AG04450 (cell line): ENCODE results near the gene IGFBP6. TPM values are rescaled to one million over a fixed set of nuclear protein-coding genes. Genes with fewer than 3 reads are reported as not detected.
A peak's percentile ranks its signal among the peaks of the same experiment; 100 is the strongest.

Source experiments
- CTCF ChIA-PET: fragments of 300-600, 350-600 bp; formaldehyde crosslinking; extraction: SDS; loops from one replicate; lab custom pipeline; 2022; ENCODE audit warnings: antibody characterized with exemption, inconsistent platforms; lab: Charles Lee
- POLR2A ChIA-PET: fragments of 350-600 bp; formaldehyde crosslinking; extraction: SDS; loops from one replicate; lab custom pipeline; 2021; ENCODE audit warnings: antibody characterized with exemption, inconsistent platforms; lab: Yijun Ruan, JAX
- DNase-seq: peaks from one replicate; pipeline ENCODE4 v3.0.0-alpha.2; 2011; ENCODE audit warnings: low read depth, low spot score
- H3K27ac ChIP-seq: one replicate; pipeline ENCODE4 v1.5.1; 2012; ENCODE audit warnings: low read depth, low read length, control low read depth
- H3K27me3 ChIP-seq: one replicate; pipeline ENCODE4 v1.6.0; 2012; ENCODE audit warnings: low read length; ENCODE audit not compliant: control insufficient read depth, insufficient read depth
- H3K4me3 ChIP-seq: 2 replicates; pipeline ENCODE4 v1.5.1; 2011; ENCODE audit warnings: mild to moderate bottlenecking, low read depth, low read length, control low read depth
- H3K9me3 ChIP-seq: 2 replicates; pipeline ENCODE4 v1.5.1; 2012; ENCODE audit warnings: low read length; ENCODE audit not compliant: control insufficient read depth, insufficient read depth
- polyA plus RNA-seq: library from polyadenylated mRNA; depleted of rRNA; stranded (reverse); fragments of >200 nt; gene quantifications from 2 replicates; pipeline ENCODE4 v1.2.3, GENCODE V29; 2011
- TF ChIP-seq, protein P1 (sequence below): IDR thresholded peaks from 2 replicates; pipeline ENCODE4 v1.5.1; 2011; ENCODE audit warnings: low read depth, low read length, control low read depth, inconsistent platforms

IGFBP6 gene
- polyA plus RNA-seq, 1 experiment: 182 TPM

DNA sequence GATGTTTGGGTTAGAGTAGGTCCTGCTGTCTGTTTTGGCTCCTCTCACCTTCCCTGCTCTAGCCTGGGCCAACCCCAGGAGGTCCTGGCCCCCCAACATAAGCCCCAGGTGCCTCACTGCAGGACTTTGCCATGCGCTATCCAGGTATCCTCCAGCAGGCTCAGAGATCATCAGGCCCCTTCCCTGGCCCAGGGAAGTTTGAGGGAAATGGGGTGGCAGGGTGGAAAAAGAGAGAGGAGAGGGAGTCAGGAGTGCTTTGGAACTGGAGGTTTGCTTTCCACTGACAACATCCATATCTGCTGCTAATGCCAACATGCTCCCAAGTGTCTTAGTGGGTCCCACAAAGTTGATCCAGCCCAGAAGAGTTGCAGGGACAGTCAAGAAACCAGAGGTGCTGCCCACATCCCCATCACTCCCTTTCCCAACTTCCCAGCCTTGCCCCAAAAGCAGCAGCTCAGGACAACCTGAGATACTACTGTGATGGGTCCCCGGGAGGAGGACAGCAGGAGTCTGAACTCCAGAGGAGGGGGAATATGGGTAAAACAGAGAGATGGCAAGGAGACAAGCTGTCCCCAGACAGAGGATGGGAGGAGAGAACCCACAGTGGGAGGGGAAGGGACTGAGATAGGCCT is 46.9 kb upstream of the IGFBP6 start:
- no peak for DNase-seq
- Histone ChIP-seq H3K27ac (peak overlapping the region; percentile 57), H3K9me3 (peaks cover 3% of the 10 kb centered on the region; the same call in 1 of the 2 replicates), H3K4me3 (peak overlapping the region; percentile 79), H3K27me3 (no peaks in the 10 kb centered on the region)
- ChIA-PET POLR2A (interaction anchor here (0.7 to 1.7 kb wide), 3 partner anchors 15 to 43 kb away, joined by 3 to 4 read pairs (median 3); partner anchors contain the start of gene SPRYD3), CTCF (interaction anchor here (1.4 kb wide), 1 partner anchor 15 kb away, joined by 7 read pairs; no protein-coding TSS in a partner anchor)
- TF ChIP-seq, protein P1, sequence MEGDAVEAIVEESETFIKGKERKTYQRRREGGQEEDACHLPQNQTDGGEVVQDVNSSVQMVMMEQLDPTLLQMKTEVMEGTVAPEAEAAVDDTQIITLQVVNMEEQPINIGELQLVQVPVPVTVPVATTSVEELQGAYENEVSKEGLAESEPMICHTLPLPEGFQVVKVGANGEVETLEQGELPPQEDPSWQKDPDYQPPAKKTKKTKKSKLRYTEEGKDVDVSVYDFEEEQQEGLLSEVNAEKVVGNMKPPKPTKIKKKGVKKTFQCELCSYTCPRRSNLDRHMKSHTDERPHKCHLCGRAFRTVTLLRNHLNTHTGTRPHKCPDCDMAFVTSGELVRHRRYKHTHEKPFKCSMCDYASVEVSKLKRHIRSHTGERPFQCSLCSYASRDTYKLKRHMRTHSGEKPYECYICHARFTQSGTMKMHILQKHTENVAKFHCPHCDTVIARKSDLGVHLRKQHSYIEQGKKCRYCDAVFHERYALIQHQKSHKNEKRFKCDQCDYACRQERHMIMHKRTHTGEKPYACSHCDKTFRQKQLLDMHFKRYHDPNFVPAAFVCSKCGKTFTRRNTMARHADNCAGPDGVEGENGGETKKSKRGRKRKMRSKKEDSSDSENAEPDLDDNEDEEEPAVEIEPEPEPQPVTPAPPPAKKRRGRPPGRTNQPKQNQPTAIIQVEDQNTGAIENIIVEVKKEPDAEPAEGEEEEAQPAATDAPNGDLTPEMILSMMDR: no peak

DNA sequence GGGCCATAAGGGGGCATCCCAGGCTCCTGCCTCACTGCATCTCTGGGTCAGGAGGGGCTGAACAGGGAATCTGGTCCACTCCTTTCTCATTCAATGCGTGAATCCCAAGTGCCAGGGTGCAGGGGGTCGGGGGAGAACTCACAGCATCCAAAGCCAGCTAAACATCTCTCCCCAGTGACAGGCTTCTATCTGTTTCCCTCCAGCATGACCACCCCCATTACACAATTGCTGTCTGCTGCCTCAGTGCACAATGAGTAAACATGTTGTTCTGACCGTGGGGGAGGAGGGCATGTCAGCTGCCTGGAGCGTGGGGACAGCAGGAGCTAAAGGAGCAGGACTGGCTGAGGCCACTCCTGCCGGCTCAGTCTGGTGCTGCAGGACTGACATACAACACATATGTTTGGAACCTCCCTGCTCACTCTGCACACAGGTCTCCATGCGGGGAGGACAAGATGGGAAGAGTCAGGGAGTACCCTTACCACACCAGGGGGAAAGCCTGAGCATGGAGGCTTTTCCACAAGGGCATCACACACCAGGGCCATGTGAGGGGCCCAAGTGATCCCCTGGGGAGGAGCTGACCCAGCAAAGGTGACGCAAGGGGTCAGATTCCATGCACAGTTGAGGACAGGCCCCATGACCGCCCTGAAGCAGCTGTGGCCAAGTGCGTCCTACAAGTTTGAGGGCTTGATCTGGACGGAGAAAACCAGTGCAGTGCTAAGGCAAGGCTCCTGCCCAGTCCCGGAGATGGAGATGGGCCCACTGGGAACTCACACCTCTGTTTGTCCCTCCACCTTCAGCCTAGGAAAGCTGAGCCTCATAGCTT is 46.2 kb upstream of the IGFBP6 start:
- peak overlapping the region; percentile 79 for H3K4me3 ChIP-seq
- TF ChIP-seq, protein P1: 0 out of 2 replicates have a peak, but pooled peaks have one; percentile 6
- H3K9me3 ChIP-seq: peaks cover 3% of the 10 kb centered on the region; the same call in 1 of the 2 replicates
- H3K27ac ChIP-seq: peak overlapping the region; percentile 61
- no peaks in the 10 kb centered on the region for H3K27me3 ChIP-seq
- DNase-seq: no peak
- POLR2A ChIA-PET: interaction anchor here (0.7 to 1.7 kb wide), 5 partner anchors 14 to 130 kb away, joined by 3 to 4 read pairs (median 3); partner anchors contain the start of genes CSAD and SPRYD3
- CTCF ChIA-PET: interaction anchor here (1.4 kb wide), 1 partner anchor 15 kb away, joined by 7 read pairs; no protein-coding TSS in a partner anchor

DNA sequence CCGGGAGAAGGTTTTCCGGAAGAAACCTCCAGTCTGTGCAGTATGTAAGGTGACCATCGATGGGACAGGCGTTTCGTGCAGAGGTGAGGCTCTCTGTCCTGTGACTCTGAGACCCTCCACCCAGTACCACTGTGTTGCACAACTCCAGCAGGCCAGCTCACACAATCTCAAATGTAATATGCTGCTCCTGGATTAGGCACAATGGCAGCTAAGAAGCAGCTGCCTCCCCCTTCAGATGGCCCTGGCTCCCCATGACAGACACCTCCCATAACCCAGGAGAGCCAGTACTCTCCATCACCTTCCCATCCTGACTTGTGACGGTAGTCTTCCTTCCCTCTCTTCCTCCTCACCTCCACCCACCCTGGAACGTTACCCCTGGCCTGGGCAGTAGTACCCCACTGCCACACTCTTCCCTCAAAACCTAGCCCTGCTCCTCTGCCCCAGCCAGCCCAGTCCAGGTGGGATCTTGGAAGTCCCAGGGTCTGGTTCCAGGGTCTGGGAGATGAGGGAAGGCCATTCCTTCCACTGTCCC is 45.5 kb upstream of the IGFBP6 start:
- Histone ChIP-seq H3K4me3 (peak overlapping the region; percentile 79), H3K27ac (peak overlapping the region; percentile 61), H3K9me3 (peaks cover 3% of the 10 kb centered on the region; the same call in 1 of the 2 replicates), H3K27me3 (no peaks in the 10 kb centered on the region)
- ChIA-PET CTCF (interaction anchor here (1.4 kb wide), 1 partner anchor 14 kb away, joined by 7 read pairs; no protein-coding TSS in a partner anchor), POLR2A (interaction anchor here (0.7 to 2.3 kb wide), 4 partner anchors 27 to 129 kb away, joined by 3 to 9 read pairs (median 4); partner anchors contain the start of genes CSAD and SPRYD3)
- DNase-seq: no peak
- TF ChIP-seq, protein P1: no peak

DNA sequence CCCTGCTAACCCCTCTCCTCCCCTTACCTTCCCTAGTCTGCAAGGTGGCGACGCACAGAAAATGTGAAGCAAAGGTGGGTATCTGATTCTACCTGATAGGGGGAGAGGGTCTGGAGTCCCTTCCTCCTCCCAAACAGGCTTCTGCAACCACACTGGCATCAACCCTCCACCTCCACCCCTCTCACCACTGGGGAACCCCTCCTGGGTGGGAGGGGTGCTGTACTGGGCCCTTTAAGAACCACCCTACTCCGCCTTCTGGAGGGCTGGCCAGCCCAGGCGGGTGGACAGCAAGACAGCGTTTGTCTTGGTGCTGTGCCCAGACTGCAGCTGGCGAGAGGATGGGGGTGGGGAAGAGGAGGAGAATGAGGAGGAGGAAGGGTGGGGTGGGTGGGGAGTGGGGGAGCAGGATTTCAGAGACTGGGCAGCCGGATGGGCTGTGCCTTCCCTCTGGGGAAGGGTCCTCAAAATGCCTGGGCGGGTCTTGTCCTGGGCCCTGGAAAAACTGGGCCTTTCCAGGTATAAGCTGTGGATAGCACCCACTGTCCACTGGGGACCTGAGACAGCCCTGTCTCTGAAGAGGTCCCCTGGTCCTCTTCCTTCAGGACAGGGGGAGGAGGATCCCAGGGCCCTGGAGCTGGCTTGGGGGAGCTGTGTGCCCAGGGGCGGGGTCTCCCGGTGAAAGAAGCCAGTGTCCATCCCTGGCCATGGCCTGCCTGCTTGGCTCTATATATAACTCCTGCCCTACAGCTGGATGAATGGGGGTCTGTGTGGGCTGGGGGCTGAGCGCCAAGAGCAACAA is 44.8 kb upstream of the IGFBP6 start:
- H3K27me3 ChIP-seq: no peaks in the 10 kb centered on the region
- DNase-seq: no peak
- ChIA-PET POLR2A (interaction anchor here (1.0 to 3.0 kb wide), 4 partner anchors 9 to 129 kb away, joined by 3 to 18 read pairs (median 6); partner anchors contain the start of genes CSAD and SPRYD3), CTCF (interaction anchor here (0.6 to 4.2 kb wide), 5 partner anchors 9 to 146 kb away, joined by 3 to 43 read pairs (median 3); no protein-coding TSS in a partner anchor)
- H3K9me3 ChIP-seq: peaks cover 3% of the 10 kb centered on the region; the same call in 1 of the 2 replicates
- H3K27ac ChIP-seq: no peak overlapping the region
- H3K4me3 ChIP-seq: peak overlapping the region; percentile 79
- TF ChIP-seq, protein P1: no peak
